Colonic mucosa (tissue), 4 donors: ENCODE data around the gene SCFD1. TPM values are rescaled to one million over a fixed set of nuclear protein-coding genes. Genes with fewer than 3 reads are reported as not detected.

ENCODE experiments used
- DNase-seq: peaks from one replicate; pipeline ENCODE4 v3.0.0-alpha.2; 2020
- H3K27ac ChIP-seq: fragments of 200-600 bp; one replicate; pipeline ENCODE4 v1.8.0; 2021
- H3K27me3 ChIP-seq: fragments of 200-600 bp; one replicate; pipeline ENCODE4 v1.8.0; 2021
- H3K36me3 ChIP-seq: fragments of 200-600 bp; one replicate; pipeline ENCODE4 v1.8.0; 2021
- H3K4me1 ChIP-seq: fragments of 200-600 bp; one replicate; pipeline ENCODE4 v1.8.0; 2021; ENCODE audit warnings: mild to moderate bottlenecking
- H3K4me3 ChIP-seq: fragments of 200-600 bp; one replicate; pipeline ENCODE4 v1.8.0; 2021
- H3K9ac ChIP-seq, 2 donors: one replicate each; pipeline ENCODE4 v1.7.0; 2013; ENCODE audit warnings: control low read depth in 2 of 2, low read depth in 2 of 2, low read length in 2 of 2
- H3K9me3 ChIP-seq: fragments of 200-600 bp; one replicate; pipeline ENCODE4 v1.8.0; 2021
- intact Hi-C: fragments of 100-400 bp; cut with DNase I; formaldehyde crosslinking; loops from one replicate; pipeline ENCODE4 v1.14.1; 2022
- total RNA-seq, 2 donors: library from RNA; stranded (reverse); fragmentation: NEBNext Ultra II Directional in 1 of 2; extraction: Animal tissue kit (Norgen Biotek cat#: 25700) in 1 of 2; gene quantifications; one replicate each; pipeline ENCODE4 v1.2.1, GENCODE V29; 2021
- TF ChIP-seq, protein P1 (sequence below): fragments of 200-600 bp; IDR thresholded peaks from one replicate; pipeline ENCODE4 v1.8.0; 2022; ENCODE audit warnings: antibody characterized with exemption, mild to moderate bottlenecking
- donor health status: healthy.
- donor health status: DM: no; HTN: no; CAD: no.
- donor health status: DM: no; HTN: no; CAD: no.

Gene SCFD1
- total RNA-seq, 2 donors from 2014 or later: 70.2 to 78.7 TPM

DNA sequence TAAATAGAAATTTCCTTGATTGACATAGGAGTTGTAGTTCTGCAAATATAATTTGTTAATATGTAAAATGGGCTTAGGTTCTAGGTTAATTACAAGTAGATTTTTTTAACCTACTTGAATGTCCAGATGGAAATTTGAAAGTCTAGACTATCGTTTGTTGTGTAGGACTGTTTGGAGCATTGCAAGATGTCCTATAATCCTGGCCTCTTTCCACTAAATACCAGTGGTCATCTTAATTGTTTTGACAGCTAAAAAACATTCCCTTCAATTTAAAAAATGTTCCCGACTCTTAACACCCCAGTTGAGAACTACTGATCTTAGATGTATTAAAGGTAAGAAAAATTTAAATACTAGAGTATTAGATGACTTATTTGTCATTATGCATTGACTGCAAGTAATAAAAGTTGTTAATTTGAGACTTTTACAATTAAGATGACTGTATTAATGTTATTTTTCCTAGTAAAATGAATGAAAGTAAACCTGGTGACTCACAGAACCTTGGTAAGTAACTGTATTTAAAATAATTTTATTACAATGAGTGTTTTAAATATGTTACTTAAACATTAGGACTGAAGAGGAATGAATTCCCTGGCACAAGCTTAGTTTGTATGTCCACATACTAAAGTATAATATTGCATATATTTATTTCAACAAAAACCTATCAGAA is 41.4 kb upstream of the SCFD1 start:
- H3K4me3 ChIP-seq: no peak overlapping the region
- DNase-seq: no peak
- H3K27me3 ChIP-seq: no peaks in the 10 kb centered on the region

DNA sequence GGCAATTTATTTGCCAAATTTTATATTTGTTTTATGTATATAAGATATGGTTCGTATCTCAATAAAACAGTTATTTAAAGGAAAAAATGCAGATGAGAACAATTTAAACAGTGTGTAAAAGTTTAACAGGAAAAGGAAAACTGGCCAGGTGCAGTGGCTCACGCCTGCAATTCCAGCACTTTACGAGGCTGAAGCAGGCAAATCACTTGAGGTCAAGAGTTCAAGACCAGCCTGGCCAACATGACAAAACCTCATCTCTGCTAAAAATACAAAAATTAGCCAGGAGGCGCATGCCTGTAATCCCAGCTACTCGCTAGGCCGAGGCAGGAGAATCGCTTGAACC is 40.9 kb upstream of the SCFD1 start:
- no peak overlapping the region for H3K27ac ChIP-seq
- H3K4me1 ChIP-seq: no peaks in the 10 kb centered on the region
- TF ChIP-seq, protein P1, sequence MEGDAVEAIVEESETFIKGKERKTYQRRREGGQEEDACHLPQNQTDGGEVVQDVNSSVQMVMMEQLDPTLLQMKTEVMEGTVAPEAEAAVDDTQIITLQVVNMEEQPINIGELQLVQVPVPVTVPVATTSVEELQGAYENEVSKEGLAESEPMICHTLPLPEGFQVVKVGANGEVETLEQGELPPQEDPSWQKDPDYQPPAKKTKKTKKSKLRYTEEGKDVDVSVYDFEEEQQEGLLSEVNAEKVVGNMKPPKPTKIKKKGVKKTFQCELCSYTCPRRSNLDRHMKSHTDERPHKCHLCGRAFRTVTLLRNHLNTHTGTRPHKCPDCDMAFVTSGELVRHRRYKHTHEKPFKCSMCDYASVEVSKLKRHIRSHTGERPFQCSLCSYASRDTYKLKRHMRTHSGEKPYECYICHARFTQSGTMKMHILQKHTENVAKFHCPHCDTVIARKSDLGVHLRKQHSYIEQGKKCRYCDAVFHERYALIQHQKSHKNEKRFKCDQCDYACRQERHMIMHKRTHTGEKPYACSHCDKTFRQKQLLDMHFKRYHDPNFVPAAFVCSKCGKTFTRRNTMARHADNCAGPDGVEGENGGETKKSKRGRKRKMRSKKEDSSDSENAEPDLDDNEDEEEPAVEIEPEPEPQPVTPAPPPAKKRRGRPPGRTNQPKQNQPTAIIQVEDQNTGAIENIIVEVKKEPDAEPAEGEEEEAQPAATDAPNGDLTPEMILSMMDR: no peak
- H3K9me3 ChIP-seq: no peaks in the 10 kb centered on the region
- H3K4me3 ChIP-seq: no peak overlapping the region
- no peak overlapping the region for H3K9ac ChIP-seq
- intact Hi-C loops: no loop called here
- peak; percentile 27 for DNase-seq
- H3K27me3 ChIP-seq: no peaks in the 10 kb centered on the region
- no peaks in the 10 kb centered on the region for H3K36me3 ChIP-seq

More for the DNA sequence above, 41.4 kb upstream of the SCFD1 start:
- intact Hi-C loops: no loop called here
- TF ChIP-seq, protein P1: no peak
- Histone ChIP-seq H3K36me3 (no peaks in the 10 kb centered on the region), H3K9ac (no peak overlapping the region), H3K9me3 (no peaks in the 10 kb centered on the region), H3K4me1 (no peaks in the 10 kb centered on the region), H3K27ac (no peak overlapping the region)

DNA sequence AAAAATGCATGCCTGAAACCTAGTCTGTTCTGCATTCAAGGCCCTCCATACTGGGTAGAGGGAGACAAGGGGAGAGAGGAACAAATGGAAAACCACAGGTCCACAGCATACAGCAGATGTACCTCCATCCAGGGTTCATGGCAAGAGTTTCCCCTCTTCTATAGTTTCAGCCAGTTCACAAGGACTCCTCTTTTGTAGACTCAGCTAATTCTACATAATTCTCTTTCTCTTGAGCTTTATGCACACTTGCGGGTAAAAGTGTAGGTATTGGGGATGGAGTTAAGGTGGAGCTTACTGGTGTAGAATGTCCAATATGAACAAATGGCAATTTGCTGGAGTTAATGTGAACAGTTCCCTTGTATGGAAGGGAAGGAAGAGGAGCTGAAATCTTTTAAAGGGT is 39.7 kb upstream of the SCFD1 start:
- H3K9ac ChIP-seq: no peak overlapping the region
- H3K4me1 ChIP-seq: no peaks in the 10 kb centered on the region
- H3K9me3 ChIP-seq: no peaks in the 10 kb centered on the region
- no peaks in the 10 kb centered on the region for H3K36me3 ChIP-seq
- TF ChIP-seq, protein P1: no peak
- no peak overlapping the region for H3K4me3 ChIP-seq
- H3K27me3 ChIP-seq: no peaks in the 10 kb centered on the region
- intact Hi-C loops: no loop called here
- no peak for DNase-seq
- H3K27ac ChIP-seq: no peak overlapping the region

DNA sequence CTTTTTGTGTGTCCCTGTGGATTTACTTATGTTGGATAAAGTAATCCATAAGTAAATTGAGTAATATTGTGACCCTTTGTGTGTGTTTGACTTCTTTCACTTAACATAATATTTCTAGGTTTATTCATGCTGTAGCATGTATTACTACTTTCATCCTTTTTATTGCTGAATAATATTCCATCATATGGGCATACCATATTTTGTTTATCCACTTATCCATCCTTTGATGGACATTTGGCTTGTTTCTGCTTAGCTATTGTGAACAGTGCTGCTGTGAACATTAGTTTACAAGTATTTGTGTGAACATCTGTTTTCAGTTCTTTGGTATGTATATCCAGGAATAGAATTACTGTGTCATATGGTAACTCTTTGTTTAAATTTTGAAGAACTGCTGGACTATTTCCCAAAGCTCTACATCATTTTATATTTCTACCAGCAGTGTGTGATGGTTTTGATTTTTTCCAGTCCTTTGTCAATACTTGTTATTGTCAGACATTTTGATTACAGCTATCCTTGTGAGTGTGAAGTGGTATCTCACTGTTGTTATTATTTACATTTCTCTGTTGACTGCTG is 38.0 kb upstream of the SCFD1 start:
- Histone ChIP-seq H3K4me3 (no peak overlapping the region), H3K9me3 (no peaks in the 10 kb centered on the region), H3K9ac (no peak overlapping the region), H3K27me3 (no peaks in the 10 kb centered on the region), H3K36me3 (no peaks in the 10 kb centered on the region), H3K4me1 (no peaks in the 10 kb centered on the region), H3K27ac (no peak overlapping the region)
- TF ChIP-seq, protein P1: no peak
- no peak for DNase-seq
- intact Hi-C loops: no loop called here

DNA sequence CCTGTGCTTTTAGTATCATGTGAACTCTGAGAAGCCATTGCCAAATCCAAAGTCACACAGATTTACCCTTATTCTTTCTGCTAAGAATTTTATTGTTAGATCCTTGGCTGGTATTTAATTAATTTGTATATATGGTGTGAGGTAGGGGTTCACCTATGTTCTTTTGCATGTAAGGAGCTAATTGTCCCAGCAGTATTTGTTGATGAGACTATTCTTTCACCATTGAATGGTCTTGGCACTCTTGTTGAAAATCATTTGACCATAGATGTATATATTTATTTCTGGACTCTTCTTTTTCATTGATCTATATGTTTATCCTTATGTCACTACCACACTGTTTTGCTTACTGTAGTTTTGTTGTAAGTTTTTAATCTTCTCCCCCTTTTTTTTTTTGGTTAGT is 36.9 kb upstream of the SCFD1 start:
- intact Hi-C loops: no loop called here

More for the DNA sequence above, 36.9 kb upstream of the SCFD1 start:
- Histone ChIP-seq H3K27me3 (no peaks in the 10 kb centered on the region), H3K36me3 (no peaks in the 10 kb centered on the region), H3K9ac (no peak overlapping the region), H3K27ac (no peak overlapping the region), H3K4me1 (no peaks in the 10 kb centered on the region), H3K9me3 (no peaks in the 10 kb centered on the region), H3K4me3 (no peak overlapping the region)
- TF ChIP-seq, protein P1: no peak
- no peak for DNase-seq
